ENCODE results near the gene PTPRK.

DNA sequence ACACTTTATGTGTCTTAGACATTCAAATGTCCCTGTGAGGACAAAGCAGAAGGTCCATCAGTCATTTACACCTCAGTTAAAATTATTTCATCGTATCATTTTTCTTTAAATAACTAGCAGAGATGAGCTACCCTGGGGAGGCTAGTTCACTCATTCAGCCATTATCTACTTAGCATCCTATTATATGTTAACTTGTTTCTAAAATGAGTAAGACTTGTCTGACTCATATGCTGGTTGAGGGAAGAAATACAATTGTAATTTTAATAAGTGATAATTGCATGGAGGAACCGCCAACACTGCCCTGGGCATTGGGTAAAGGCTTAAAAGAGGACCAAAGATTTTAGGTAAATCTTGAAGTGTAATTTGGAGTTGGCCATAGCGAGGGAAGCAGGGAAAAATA is 12.4 kb upstream of the PTPRK start:
- TF ChIP-seq, protein P1, sequence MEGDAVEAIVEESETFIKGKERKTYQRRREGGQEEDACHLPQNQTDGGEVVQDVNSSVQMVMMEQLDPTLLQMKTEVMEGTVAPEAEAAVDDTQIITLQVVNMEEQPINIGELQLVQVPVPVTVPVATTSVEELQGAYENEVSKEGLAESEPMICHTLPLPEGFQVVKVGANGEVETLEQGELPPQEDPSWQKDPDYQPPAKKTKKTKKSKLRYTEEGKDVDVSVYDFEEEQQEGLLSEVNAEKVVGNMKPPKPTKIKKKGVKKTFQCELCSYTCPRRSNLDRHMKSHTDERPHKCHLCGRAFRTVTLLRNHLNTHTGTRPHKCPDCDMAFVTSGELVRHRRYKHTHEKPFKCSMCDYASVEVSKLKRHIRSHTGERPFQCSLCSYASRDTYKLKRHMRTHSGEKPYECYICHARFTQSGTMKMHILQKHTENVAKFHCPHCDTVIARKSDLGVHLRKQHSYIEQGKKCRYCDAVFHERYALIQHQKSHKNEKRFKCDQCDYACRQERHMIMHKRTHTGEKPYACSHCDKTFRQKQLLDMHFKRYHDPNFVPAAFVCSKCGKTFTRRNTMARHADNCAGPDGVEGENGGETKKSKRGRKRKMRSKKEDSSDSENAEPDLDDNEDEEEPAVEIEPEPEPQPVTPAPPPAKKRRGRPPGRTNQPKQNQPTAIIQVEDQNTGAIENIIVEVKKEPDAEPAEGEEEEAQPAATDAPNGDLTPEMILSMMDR (conservative IDR thresholded peaks at IDR 0.05; ENCODE audit: low read length): no peak
- no peak for TF ChIP-seq EZH2phosphoT487 (IDR thresholded peaks at IDR 0.05; ENCODE audit: borderline replicate concordance, low read depth, low read length)
